Effector memory CD4-positive, alpha-beta T cell (primary cell): ENCODE results near the gene LGALS3BP.
A peak's percentile ranks its signal among the peaks of the same experiment; 100 is the strongest.
"Not testable (repeated sequence)": the region's sequence is repeated elsewhere in the genome, so short reads cannot be mapped to it uniquely, and the experiment has no call there.

ENCODE experiments used
- DNase-seq, 3 donors: peaks; one replicate each; pipeline ENCODE4 v3.0.0-alpha.2; 2020
- H3K27ac ChIP-seq: 2 replicates; pipeline ENCODE4 v1.7.0; 2013; ENCODE audit warnings: mild to moderate bottlenecking, low read length, moderate library complexity; ENCODE audit not compliant: insufficient read depth, poor library complexity, severe bottlenecking
- H3K27me3 ChIP-seq: replicated peaks from 2 replicates; pipeline ENCODE4 v1.7.0; 2013; ENCODE audit warnings: mild to moderate bottlenecking, low read length; ENCODE audit not compliant: insufficient read depth, control insufficient read depth, poor library complexity, severe bottlenecking
- H3K36me3 ChIP-seq: 2 replicates; pipeline ENCODE4 v1.7.0; 2013; ENCODE audit warnings: mild to moderate bottlenecking, low read length, moderate library complexity; ENCODE audit not compliant: control insufficient read depth, insufficient read depth
- H3K4me1 ChIP-seq: 2 replicates; pipeline ENCODE4 v1.7.0; 2013; ENCODE audit warnings: low read length, mild to moderate bottlenecking; ENCODE audit not compliant: control insufficient read depth, insufficient read depth, poor library complexity, severe bottlenecking
- H3K4me3 ChIP-seq: 2 replicates; pipeline ENCODE4 v1.7.0; 2013; ENCODE audit warnings: low read length, low read depth, mild to moderate bottlenecking; ENCODE audit not compliant: insufficient read depth, poor library complexity, severe bottlenecking
- H3K9me3 ChIP-seq: 2 replicates; pipeline ENCODE4 v1.7.0; 2013; ENCODE audit warnings: mild to moderate bottlenecking, low read length, moderate library complexity; ENCODE audit not compliant: control insufficient read depth

LGALS3BP gene

GRCh38 chr17:78970834-78971755, 8.6 kb downstream of the LGALS3BP start:
- Histone ChIP-seq H3K9me3 (no peaks in the 10 kb centered on the region), H3K4me1 (no peaks in the 10 kb centered on the region), H3K27ac (no peak overlapping the region), H3K36me3 (no peaks in the 10 kb centered on the region), H3K4me3 (no peak overlapping the region), H3K27me3 (no peaks in the 10 kb centered on the region)
- DNase-seq = peak; percentile 45 to 63 (median 46)

- Histone ChIP-seq H3K27ac (no peak overlapping the region), H3K9me3 (no peaks in the 10 kb centered on the region), H3K36me3 (no peaks in the 10 kb centered on the region), H3K4me3 (no peak overlapping the region), H3K27me3 (no peaks in the 10 kb centered on the region), H3K4me1 (no peaks in the 10 kb centered on the region)
- DNase-seq = no peak
Measured at GRCh38 chr17:78969865-78970264, 9.9 kb downstream of the LGALS3BP start.

- H3K36me3 ChIP-seq = no peaks in the 10 kb centered on the region
- H3K27me3 ChIP-seq = no peaks in the 10 kb centered on the region
- H3K9me3 ChIP-seq = no peaks in the 10 kb centered on the region
- DNase-seq = no peak
- no peaks in the 10 kb centered on the region for H3K4me1 ChIP-seq
- H3K27ac ChIP-seq = no peak overlapping the region
- H3K4me3 ChIP-seq = no peak overlapping the region
Measured at GRCh38 chr17:78967782-78968362, 11.9 kb downstream of the LGALS3BP start.

GRCh38 chr17:78966910-78967600, 12.7 kb downstream of the LGALS3BP start:
- Histone ChIP-seq H3K27ac (no peak overlapping the region), H3K9me3 (no peaks in the 10 kb centered on the region), H3K36me3 (no peaks in the 10 kb centered on the region), H3K4me1 (no peaks in the 10 kb centered on the region), H3K27me3 (no peaks in the 10 kb centered on the region), H3K4me3 (no peak overlapping the region)
- DNase-seq = no peak

GRCh38 chr17:78966123-78966813, 13.5 kb downstream of the LGALS3BP start:
- DNase-seq = no peak
- Histone ChIP-seq H3K36me3 (no peaks in the 10 kb centered on the region), H3K4me3 (no peak overlapping the region)

GRCh38 chr17:78965491-78965924, 14.2 kb downstream of the LGALS3BP start:
- Histone ChIP-seq H3K27ac (no peak overlapping the region), H3K27me3 (no peaks in the 10 kb centered on the region), H3K4me1 (no peaks in the 10 kb centered on the region), H3K4me3 (no peak overlapping the region), H3K9me3 (no peaks in the 10 kb centered on the region), H3K36me3 (no peaks in the 10 kb centered on the region)
- DNase-seq = no peak

More at GRCh38 chr17:78966123-78966813, 13.5 kb downstream of the LGALS3BP start:
- Histone ChIP-seq H3K9me3 (no peaks in the 10 kb centered on the region), H3K4me1 (no peaks in the 10 kb centered on the region), H3K27me3 (no peaks in the 10 kb centered on the region), H3K27ac (no peak overlapping the region)

- no peak overlapping the region for H3K4me3 ChIP-seq
Measured at GRCh38 chr17:78963378-78963777, 16.3 kb downstream of the LGALS3BP start.

GRCh38 chr17:78962984-78963348, 16.8 kb downstream of the LGALS3BP start:
- not testable (repeated sequence) for H3K27me3 ChIP-seq, H3K36me3 ChIP-seq, DNase-seq, H3K27ac ChIP-seq, H3K4me1 ChIP-seq, H3K9me3 ChIP-seq, H3K4me3 ChIP-seq

More at GRCh38 chr17:78963378-78963777, 16.3 kb downstream of the LGALS3BP start:
- Histone ChIP-seq H3K27ac (no peak overlapping the region), H3K9me3 (no peaks in the 10 kb centered on the region), H3K4me1 (no peaks in the 10 kb centered on the region), H3K27me3 (no peaks in the 10 kb centered on the region), H3K36me3 (no peaks in the 10 kb centered on the region)
- DNase-seq = no peak

- H3K4me1 ChIP-seq = no peaks in the 10 kb centered on the region
- H3K4me3 ChIP-seq = no peak overlapping the region
- no peak overlapping the region for H3K27ac ChIP-seq
- no peaks in the 10 kb centered on the region for H3K9me3 ChIP-seq
- DNase-seq = no peak
- H3K36me3 ChIP-seq = no peaks in the 10 kb centered on the region
- no peaks in the 10 kb centered on the region for H3K27me3 ChIP-seq
Measured at GRCh38 chr17:78962345-78962983, 17.3 kb downstream of the LGALS3BP start.
